Stimulated activated CD4-positive, alpha-beta T cell treated with anti-CD3 and anti-CD28 coated beads, Interleukin-2, amount 100 ng/mL, for 24 hours (primary cell): Measurements from ENCODE around the gene ZNF22.
"Not testable (repeated sequence)": the region's sequence is repeated elsewhere in the genome, so short reads cannot be mapped to it uniquely, and the experiment has no call there.

Experiments
- DNase-seq, 2 donors: peaks; one replicate each; pipeline ENCODE4 v3.0.0-alpha.2; 2020

The ZNF22 gene

DNA sequence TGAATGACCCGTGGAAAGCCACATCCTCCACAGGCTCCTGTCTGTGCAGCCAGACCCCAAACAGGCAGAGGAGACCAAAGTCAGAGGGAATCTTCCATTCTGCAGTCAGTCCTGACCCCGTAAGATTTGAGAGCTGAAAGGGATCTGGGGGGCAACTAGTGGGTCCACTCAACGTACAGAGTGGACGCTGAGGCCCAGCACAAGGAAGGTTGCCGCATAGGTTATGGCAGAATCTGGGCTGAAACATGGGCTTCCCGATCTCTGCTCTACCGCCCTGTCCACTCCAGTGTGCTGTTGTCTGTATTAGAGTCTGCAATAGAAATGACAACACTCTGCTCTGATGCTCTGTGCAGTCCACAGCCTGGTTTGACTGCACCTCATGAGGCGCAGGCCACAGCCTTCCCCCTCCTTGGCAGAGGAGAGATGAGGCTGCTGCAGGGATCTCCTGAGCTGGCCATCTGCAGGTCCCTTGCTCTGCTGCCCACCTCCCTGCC lies 7.9 kb upstream of the ZNF22 start:
- peak in 1 of 2 donors; percentile 8 for DNase-seq

- peak in 1 of 2 donors; percentile 11 for DNase-seq
These were observed 7.3 kb upstream of the ZNF22 start for GRCh38 chr10:44993226-44993921.

- DNase-seq = no peak
These were observed 6.6 kb upstream of the ZNF22 start for GRCh38 chr10:44993922-44994751.

DNA sequence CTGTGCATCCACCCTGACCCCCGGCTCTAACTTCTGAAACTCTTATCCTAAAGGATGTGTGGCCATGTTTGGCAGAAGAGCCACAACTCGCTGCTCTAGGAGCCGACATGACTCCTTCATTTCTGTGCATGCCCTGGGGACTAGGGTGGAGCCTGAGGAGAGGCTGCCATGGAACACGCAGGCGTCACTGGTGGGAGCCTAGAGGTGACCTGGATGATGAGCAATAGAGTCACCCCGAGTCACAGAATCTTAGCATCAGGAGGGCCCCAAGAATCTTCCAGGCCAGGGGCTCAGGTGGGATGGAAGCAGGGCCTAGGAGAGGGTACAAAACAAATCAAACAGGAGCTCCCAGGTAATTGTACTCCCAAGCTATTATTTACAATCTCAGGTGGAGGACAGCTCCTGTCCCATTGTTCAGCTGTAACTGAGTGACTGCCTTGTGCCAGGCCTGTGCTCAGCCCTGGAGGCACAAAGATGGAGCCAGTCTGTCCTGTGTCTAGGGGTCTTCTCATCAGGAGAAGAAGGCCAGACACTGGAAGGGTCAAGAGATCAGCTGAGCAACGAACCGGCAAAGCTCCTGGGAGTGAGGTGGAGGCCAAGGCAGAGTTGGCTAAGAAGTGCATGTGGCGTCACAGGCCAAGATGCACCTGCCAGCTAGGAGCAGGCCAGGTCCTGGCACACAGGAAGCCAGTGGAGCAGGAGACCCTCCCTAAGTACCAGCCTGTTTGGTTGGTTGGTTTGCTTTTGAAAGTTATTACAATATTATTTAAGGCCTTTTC lies 5.8 kb upstream of the ZNF22 start:
- DNase-seq = no peak

DNA sequence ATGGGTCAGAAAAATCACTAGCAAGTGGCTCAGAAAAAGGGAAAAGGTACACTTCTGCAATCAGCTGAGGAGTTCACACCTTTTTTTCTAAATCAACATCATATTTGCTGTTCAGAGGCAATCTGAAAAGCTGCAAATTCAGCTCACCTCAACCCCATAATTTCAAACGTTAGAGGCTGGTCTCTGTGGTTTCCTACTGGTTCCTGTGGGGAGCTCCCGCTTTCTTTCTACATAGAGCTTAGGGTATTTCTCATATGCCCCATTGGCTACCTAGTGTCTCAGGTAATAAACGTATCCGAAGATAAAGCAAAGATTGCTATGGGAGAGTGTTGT lies 5.2 kb upstream of the ZNF22 start:
- DNase-seq = no peak

- DNase-seq = no peak
These were observed 4.6 kb upstream of the ZNF22 start for GRCh38 chr10:44995914-44996669.

GRCh38 chr10:44997105-44997748 lies 3.5 kb upstream of the ZNF22 start:
- DNase-seq = no peak

GRCh38 chr10:44998146-44998631 lies 2.5 kb upstream of the ZNF22 start:
- no peak for DNase-seq

GRCh38 chr10:45000138-45000751 lies 478 bp upstream of the ZNF22 start:
- DNase-seq = no peak

DNA sequence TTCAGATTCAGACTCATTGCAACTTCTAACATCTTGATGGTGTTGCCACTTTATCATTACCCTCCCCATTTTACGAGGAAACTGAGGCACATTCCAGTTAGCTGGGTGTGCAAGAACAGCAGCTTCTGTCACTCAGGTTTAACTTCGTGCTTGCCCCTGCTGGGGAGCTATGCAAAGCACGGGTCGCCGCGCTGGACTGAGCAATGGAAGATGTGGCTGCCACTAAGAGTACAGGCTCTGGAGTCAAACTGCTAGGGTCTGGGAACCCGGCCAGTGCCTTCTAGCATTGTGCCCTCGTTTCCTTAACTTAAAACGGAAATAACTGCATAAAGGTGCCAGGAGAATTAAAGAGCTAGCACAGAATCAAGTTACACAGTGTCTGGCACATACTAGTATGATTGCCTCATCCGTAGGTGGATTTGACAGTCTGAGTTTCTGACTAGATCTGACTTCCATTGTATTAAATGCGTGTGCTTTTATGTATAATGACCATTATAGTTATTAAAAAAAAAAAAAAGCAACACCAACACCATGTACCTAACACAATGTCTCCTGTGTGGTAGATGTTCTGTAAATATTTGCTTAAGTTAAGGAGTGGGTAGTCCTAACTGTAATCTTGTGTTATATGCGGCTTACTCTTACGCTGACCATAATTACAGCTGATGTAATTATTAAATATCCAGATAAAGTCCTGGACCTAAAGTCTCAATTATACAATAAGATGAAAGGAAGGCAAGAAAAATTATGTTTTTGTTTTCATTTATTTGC lies 842 bp downstream of the ZNF22 start:
- DNase-seq = peak; percentile 58 to 60

DNA sequence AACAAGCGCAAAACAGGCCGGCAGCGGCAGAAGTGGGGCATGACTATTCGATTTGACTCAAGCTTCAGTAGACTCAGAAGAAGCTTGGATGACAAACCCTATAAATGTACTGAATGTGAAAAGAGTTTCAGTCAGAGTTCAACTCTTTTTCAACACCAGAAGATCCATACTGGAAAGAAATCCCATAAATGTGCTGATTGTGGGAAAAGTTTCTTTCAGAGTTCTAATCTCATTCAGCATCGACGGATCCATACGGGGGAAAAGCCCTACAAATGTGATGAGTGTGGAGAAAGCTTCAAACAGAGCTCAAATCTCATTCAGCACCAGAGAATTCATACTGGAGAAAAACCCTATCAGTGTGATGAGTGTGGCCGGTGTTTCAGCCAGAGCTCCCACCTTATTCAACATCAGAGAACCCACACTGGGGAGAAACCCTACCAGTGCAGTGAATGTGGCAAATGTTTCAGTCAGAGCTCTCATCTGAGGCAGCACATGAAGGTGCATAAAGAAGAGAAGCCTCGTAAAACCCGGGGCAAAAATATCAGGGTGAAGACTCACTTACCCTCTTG lies 2.8 kb downstream of the ZNF22 start:
- no peak for DNase-seq

DNA sequence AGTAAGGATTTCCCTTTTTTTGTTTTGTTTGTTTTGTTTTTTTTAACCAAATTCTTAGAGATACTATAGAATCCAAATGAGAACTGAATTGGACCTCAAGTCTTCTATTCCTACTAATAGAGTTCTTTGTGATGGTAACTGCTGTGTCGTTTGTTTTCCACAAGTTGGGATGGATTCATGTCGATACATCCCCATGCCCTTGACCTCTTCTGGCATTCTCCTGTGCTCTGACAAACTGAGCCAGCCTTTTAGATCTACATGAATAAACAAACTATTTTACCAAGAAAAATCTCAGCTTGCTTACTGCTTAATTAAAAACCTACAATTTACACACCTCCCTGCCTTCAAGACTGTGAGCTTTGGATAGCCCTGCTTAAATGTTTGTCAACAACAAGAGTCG lies 3.9 kb downstream of the ZNF22 start:
- DNase-seq = no peak

- no peak for DNase-seq
These were observed 4.6 kb downstream of the ZNF22 start for GRCh38 chr10:45005284-45005683.

DNA sequence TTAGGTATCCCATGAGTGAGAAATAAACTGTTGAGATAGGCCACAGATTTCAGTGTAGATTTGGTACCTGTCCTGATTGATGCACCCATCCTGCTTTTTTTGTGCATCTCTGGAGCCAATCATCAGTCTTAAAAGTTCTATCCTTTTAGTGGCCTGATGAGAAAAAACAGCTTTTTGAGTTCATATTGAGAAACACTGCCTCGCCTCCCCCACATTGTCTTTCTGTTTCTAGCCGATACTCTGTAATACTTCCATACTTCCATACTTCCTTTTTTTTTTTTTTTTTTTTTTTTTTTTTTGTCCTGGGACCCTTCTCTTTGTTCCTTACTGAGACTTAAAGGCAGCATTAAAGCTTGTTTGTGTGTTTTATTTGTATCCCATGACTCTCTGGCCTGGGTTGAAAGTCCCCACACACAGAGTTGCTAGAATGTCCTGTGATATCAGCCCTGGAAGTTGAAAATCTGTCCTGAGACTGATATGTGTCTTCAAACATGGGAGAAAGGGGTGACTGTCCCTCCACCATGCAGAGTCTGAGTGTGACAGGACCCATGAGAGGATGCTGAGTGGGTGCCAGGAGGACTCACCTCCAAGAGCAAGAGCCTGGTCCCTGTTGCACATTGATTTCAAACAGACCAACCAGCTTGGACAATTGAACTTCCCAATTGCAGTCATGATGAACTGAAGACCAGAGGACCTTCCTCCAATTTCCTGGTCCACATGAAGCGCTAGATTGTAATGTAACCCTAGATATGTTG lies 5.7 kb downstream of the ZNF22 start:
- no peak for DNase-seq

DNA sequence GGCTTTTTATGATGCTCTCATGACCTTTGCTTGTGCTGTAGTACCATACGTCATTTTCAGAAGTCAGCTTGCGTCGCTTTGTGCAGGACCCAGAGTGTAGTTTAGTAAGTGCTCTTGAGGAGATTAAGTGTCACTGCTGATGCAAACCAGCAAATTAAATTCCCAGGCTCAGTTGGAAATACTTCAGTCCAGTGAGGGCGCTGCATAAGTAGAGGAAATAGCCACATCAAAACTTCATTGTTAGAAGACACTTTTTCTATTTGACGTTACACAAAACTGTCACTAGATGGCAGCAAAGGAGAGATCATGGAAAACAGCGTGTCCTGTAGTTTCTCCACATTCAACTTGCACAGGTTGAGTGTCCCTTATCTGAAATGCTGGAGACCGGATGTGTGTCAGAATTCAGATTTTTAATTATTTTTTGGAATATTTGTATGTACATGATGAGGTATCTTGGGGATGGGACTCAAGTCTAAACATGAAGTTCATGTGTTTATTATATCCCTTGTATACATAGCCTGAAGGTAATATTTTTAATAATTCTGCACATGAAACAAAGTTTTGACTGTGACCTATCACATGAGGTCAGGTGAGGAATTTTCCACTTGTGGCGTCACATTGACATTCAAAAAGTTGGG lies 7.9 kb downstream of the ZNF22 start:
- no peak for DNase-seq

GRCh38 chr10:45014557-45014956 lies 13.8 kb downstream of the ZNF22 start:
- not testable (repeated sequence) for DNase-seq

- DNase-seq = no peak
These were observed 14.9 kb downstream of the ZNF22 start for GRCh38 chr10:45015590-45015989.

- no peak for DNase-seq
These were observed 22.7 kb downstream of the ZNF22 start for GRCh38 chr10:45023426-45023825.

DNA sequence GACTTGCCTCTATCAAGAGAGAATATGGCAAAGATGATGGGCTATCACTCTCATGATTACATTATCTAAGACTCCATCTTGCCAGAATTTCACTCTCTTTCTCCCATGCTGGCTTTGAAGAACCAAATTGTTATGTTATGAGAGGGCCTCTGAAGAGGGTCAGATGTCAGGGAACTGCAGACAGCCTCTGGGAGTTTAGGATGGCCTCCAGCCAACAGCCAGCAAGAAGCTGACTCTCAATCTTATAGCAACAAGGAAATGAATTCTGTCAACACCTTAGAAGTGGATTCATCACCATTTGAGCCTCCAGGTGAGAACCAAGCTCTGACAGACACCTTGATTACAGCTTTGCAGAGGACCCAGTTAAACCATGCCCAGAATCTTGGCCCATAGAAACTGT lies 33.6 kb downstream of the ZNF22 start:
- DNase-seq = no peak
